ENCODE results near the gene LPP.

LPP gene

GRCh38 chr3:188199386-188199785 lies 45.4 kb downstream of the LPP start:
- no peak for DNase-seq

- no peak for DNase-seq
Measured at GRCh38 chr3:188200481-188200880, 46.5 kb downstream of the LPP start.

- no peak for DNase-seq
Measured at GRCh38 chr3:188202358-188203138, 48.6 kb downstream of the LPP start.

GRCh38 chr3:188204526-188204925 lies 50.6 kb downstream of the LPP start:
- DNase-seq: no peak

GRCh38 chr3:188205992-188206416 lies 52.0 kb downstream of the LPP start:
- no peak for DNase-seq

DNA sequence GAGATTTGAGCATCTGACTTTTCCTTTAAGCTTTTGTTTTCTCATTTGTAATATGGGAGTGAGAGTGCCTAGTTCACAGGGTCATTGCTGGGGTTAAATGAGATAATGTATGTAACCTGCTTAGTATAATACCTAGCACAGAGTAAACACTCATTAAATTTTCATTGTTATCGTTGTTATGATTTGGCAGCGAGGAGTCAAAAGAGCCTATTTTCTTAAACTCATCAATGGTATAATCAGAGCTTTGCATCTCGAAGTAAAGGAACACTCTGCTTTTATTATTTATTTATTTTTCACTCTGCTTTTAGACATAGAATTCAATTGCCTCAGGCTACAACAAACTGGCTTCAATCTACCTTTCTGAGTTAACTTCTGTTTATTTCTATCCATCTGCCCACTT lies 52.8 kb downstream of the LPP start:
- DNase-seq: no peak

- DNase-seq: no peak
Measured at GRCh38 chr3:188207941-188208515, 54.1 kb downstream of the LPP start.

GRCh38 chr3:188208516-188208981 lies 54.6 kb downstream of the LPP start:
- no peak for DNase-seq

GRCh38 chr3:188209034-188209433 lies 55.1 kb downstream of the LPP start:
- no peak for DNase-seq

GRCh38 chr3:188209740-188210139 lies 55.8 kb downstream of the LPP start:
- no peak for DNase-seq

DNA sequence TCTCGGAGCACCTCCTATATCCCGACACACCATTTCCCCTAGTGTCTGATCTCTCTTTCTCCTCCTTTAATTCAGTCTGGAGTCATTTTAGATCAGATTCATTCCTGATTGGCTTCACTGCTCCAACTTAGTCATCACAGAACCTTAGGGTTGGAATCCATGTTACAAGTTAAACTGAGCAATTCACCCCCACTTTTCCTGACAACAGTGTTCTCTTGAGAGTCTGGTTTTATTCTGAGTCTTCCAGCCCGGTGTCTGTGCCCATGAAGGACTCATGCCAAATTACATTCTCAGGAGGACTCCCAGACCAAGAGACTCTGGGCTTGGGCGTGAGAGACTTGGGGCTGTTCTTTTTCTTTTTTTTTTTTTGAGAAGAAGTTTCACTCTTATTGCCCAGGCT lies 57.5 kb downstream of the LPP start:
- DNase-seq: no peak

DNA sequence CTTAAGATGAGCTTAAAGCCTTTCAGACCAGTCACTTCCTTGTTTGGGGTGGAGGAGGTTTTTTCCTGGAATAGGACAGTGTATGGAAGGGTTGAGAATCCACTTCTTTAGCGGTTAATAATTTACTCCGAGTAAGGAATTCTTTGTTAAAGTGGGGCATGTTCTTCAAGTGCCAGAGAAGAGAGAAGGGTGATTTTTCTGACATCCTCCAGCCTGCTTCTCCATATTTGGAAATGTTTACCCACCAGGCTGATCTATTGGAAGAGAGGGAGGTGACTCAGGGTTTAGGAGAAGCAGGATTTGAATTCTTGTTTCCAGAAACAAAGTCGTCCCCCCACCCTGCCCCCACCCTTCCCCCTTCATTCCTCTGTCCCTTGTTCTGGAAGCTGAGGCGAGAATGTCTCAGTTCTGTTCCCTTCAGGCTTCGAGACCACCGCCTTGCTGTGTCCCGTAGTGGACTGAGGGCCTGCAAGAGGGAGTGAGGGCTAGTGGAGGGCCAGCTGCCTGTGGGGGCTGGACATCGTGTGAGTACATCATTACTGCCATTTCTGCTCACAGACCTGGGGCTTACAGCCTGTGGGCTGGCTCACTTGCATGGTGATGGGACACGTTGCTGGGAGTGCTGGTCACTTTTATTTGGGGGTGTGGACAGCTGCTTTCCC lies 58.5 kb downstream of the LPP start:
- DNase-seq: no peak

GRCh38 chr3:188214442-188214841 lies 60.5 kb downstream of the LPP start:
- DNase-seq: no peak

DNA sequence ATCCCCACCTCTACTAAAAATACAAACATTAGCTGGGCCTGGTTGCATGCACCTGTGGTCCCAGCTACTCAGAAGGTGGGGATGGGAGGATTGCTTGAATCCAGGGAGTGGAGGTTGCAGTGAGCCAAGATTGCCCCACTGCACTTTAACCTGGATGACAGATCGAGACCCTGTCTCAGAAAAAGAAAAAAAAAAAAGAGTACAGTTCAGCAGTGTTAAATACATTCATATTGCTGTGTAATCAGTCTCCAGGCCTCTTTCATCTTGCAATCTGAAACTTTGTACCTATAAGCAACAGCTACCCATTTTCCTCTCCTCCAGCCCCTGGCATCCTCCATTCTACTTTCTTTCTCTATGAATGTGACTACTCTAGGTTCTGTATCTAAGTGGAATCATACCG lies 61.2 kb downstream of the LPP start:
- no peak for DNase-seq

DNA sequence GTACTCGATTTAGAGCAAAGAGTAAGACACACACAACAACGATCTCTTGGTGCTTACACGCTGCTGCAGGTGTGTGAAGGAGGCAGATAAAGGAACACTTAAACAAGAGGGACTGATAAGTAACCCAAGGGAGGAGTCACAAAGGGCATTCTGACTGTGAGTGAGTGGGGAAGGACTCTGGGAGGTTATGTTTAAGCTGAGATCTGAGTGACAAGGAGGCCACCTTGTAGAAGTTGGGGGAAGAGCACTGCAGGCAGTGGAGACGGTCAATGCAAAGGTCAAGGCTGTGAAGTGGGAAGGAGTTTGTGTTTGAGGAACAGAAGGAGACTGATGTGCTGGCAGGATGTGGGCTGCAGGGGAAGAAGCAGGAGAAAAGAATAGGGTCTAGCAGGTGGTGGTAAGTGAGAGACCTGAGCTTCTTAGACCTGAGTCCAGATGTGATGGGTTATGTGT lies 63.1 kb downstream of the LPP start:
- DNase-seq: no peak

GRCh38 chr3:188217726-188218125 lies 63.8 kb downstream of the LPP start:
- DNase-seq: no peak

DNA sequence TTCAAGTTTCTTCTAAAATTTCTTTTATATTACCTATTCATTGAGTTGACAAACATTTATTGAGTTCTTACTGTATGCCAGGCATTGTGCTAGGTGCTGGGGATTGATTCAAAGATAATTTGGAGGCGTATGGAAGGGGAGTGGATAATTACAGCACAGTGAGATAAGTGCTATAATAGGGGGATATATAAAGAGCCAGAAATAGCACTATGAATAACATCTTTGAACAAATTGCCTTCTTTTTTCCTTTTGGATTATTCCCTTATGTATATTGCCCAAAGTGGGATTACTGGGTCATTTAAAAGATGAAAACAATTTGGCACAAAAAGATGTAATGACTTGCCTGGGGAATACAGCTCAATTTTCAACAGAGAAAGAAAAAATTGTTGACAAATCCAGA lies 64.6 kb downstream of the LPP start:
- DNase-seq: no peak

DNA sequence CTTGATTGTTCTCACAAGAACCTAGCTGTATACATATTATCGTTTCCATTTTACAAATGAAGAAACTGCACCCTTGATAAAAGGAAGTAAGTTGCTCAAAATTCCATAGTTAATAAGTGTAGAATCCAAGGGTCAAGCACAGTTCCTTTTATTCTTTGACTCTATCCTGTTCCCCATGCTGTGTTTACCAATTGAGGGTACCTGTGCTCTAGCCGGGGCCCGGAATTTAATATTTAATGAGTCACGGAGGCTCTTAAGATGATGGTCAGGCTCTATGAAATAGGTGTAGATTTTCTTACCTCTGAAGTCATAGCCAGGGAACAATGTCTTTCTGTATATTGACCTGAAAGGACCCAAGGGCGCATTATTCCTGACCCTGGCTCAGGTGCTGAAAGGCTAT lies 65.2 kb downstream of the LPP start:
- no peak for DNase-seq

DNA sequence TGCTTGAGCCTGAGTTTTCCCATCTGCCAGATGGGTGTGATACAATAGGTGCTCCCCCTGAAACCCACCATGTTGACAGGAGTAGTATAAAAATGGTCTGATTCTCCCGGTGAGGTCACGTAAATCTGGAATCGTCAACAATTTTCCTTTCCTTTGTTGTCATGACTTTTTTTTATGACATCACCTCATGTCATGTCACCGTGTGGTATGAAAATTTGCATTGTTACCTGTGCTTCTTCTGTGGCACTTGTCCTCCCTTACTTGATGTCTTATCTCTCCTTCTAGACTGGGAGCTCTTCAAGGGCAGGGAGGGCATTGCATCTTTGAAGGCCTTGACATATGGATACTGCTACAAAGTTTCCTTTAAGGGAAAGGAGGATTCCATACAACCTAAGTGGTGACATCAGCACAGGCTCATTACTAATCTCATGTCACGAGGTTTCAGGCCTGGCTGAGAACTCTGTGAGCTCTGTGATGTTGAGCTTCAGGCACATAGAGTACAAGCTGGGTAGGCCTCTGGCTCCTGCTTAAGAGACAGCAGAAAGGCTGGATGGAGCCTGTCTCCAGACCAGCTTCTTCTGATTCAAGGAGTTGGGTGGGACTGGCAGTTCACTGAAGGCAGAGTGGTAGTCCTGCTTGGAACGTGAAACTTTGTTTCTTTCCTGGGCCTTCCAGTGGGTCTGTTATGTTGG lies 66.3 kb downstream of the LPP start:
- no peak for DNase-seq

GRCh38 chr3:188220988-188221818 lies 67.2 kb downstream of the LPP start:
- no peak for DNase-seq

- no peak for DNase-seq
Measured at GRCh38 chr3:188223936-188224335, 70.0 kb downstream of the LPP start.

- DNase-seq: no peak
Measured at GRCh38 chr3:188227442-188227841, 73.5 kb downstream of the LPP start.

DNA sequence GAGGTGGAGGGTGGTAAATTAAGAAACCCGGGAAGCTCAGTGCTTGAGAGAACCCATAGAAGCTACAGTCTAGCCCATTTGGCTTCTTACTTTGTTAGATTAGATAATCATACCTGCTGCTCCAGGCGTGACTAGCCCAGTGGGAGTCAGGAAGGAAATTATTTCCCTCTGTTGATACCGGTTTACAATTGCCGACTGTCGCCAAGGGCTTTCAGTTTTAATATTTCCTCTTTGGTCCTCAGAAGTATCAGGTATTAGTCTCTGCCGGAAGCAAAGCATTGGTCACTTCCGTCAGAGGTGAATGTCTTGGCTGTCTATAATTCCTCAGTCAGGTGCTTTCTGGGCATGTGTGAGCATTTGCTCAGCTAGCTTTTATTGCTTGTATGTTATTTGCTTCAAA lies 75.2 kb downstream of the LPP start:
- DNase-seq: no peak

Measured in left hindlimb (tissue), 1 donor.